Breast epithelium (tissue), 4 donors: ENCODE data around the gene KCNN3. TPM values are rescaled to one million over a fixed set of nuclear protein-coding genes. Genes with fewer than 3 reads are reported as not detected.

Experiments used
- DNase-seq, 2 donors: peaks; one replicate each; pipeline ENCODE4 v3.0.0-alpha.2; 2019; ENCODE audit warnings: low spot score in 2 of 2
- H3K27ac ChIP-seq, 2 donors: fragments of 200-600 bp; sonication (generic) in 1 of 2; one replicate each; pipeline ENCODE4 v1.5.1; 2016 to 2019; ENCODE audit warnings: mild to moderate bottlenecking in 1 of 2
- H3K27me3 ChIP-seq, 2 donors: fragments of 200-600 bp; sonication (generic) in 1 of 2; one replicate each; pipeline versions ENCODE4 v1.5.1 to v1.6.0; 2017 to 2019; ENCODE audit warnings: control low read depth in 1 of 2, mild to moderate bottlenecking in 1 of 2
- H3K36me3 ChIP-seq: fragments of 200-600 bp; one replicate; pipeline ENCODE4 v1.5.1; 2019
- H3K4me1 ChIP-seq, 2 donors: fragments of 200-600 bp; sonication (generic); one replicate each; pipeline ENCODE4 v1.5.1; 2016 to 2019; ENCODE audit warnings: control low read depth in 1 of 2
- H3K4me3 ChIP-seq, 3 donors: fragments of 200-600 bp; sonication (generic); 1 replicate in 2 of 3; 2 replicates in 1 of 3; pipeline ENCODE4 v1.5.1; 2016 to 2019; ENCODE audit warnings: mild to moderate bottlenecking in 3 of 3, moderate library complexity in 2 of 3
- H3K9me3 ChIP-seq, 2 donors: fragments of 200-600 bp; sonication (generic) in 1 of 2; one replicate each; pipeline ENCODE4 v1.5.1; 2016 to 2019; ENCODE audit warnings: control low read depth in 1 of 2
- POLR2A ChIP-seq: fragments of 450-650 bp; IDR thresholded peaks from one replicate; pipeline ENCODE4 v1.6.1; 2016; ENCODE audit warnings: antibody characterized with exemption, mild to moderate bottlenecking, moderate library complexity
- POLR2AphosphoS5 ChIP-seq, 3 donors: sonication (generic); formaldehyde crosslinking; IDR thresholded peaks; one replicate each; pipeline ENCODE4 v1.6.1; 2017; ENCODE audit warnings: antibody characterized with exemption in 3 of 3
- intact Hi-C: fragments of 100-400 bp; cut with DNase I; formaldehyde crosslinking; loops from one replicate; pipeline ENCODE4 v1.15.1; 2023; ENCODE audit warnings: low total_unique reads
- total RNA-seq, 3 donors: library from RNA; depleted of rRNA; stranded (reverse); fragments of >200 nt; gene quantifications; one replicate each; pipeline ENCODE4 v1.1.0, GENCODE V29; 2016
- TF ChIP-seq, protein P1 (sequence below), 3 donors: fragments of 450-650 bp; IDR thresholded peaks; one replicate each; pipeline ENCODE4 v1.5.1; 2016 to 2017; ENCODE audit warnings: antibody characterized with exemption in 3 of 3, mild to moderate bottlenecking in 3 of 3, moderate library complexity in 3 of 3

Gene KCNN3
- total RNA-seq, 3 donors from 2014 or later = 0.96 to 1.6 (median 1.0) TPM

DNA sequence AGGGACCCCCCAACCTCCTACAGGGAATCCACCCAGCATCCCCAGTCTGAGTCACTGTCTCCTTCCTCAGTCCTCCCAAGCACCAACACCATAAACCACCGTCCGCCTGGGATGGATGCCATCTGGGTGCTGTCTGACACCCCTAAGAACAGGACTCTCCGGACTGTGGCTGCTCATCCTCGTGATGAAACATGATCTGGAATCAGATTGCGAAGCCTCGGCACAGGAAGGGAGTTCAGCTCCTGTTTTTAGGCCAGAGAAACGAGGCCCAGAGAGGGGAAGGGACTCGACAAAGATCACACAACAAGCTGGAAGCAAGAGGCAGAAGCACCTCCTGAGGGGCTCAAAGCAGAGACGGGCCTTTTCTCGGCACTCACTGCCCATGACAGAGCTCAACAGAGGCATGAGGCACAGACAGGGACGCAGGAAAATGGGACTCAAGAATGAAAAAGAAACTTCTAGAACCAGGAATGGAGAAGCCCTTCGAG, 8.4 kb downstream of the KCNN3 start:
- no peak for TF ChIP-seq POLR2A
- no peak for TF ChIP-seq POLR2AphosphoS5 (IDR thresholded peaks at IDR 0.05)
- TF ChIP-seq, protein P1, sequence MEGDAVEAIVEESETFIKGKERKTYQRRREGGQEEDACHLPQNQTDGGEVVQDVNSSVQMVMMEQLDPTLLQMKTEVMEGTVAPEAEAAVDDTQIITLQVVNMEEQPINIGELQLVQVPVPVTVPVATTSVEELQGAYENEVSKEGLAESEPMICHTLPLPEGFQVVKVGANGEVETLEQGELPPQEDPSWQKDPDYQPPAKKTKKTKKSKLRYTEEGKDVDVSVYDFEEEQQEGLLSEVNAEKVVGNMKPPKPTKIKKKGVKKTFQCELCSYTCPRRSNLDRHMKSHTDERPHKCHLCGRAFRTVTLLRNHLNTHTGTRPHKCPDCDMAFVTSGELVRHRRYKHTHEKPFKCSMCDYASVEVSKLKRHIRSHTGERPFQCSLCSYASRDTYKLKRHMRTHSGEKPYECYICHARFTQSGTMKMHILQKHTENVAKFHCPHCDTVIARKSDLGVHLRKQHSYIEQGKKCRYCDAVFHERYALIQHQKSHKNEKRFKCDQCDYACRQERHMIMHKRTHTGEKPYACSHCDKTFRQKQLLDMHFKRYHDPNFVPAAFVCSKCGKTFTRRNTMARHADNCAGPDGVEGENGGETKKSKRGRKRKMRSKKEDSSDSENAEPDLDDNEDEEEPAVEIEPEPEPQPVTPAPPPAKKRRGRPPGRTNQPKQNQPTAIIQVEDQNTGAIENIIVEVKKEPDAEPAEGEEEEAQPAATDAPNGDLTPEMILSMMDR (IDR thresholded peaks at IDR 0.05) = no peak
- Histone ChIP-seq H3K4me1 (no peaks in the 10 kb centered on the region), H3K27ac (no peak overlapping the region), H3K4me3 (no peak overlapping the region), H3K9me3 (no peaks in the 10 kb centered on the region), H3K36me3 (no peaks in the 10 kb centered on the region), H3K27me3 (peaks cover 0 to 7% of the 10 kb centered on the region in 2 donors)
- DNase-seq = no peak
- intact Hi-C loops = no loop called here

- H3K9me3 ChIP-seq = no peaks in the 10 kb centered on the region
- no peak overlapping the region for H3K27ac ChIP-seq
- H3K4me1 ChIP-seq = no peaks in the 10 kb centered on the region
- no peak overlapping the region for H3K4me3 ChIP-seq
- DNase-seq = no peak
- intact Hi-C loops = no loop called here
- TF ChIP-seq, protein P1 (IDR thresholded peaks at IDR 0.05) = no peak
- TF ChIP-seq POLR2AphosphoS5 (IDR thresholded peaks at IDR 0.05) (no peak), POLR2A (no peak)
- no peaks in the 10 kb centered on the region for H3K36me3 ChIP-seq
- H3K27me3 ChIP-seq = peaks cover 0 to 3% of the 10 kb centered on the region in 2 donors
Observed at GRCh38 chr1:154860156-154860870, 9.8 kb downstream of the KCNN3 start.

DNA sequence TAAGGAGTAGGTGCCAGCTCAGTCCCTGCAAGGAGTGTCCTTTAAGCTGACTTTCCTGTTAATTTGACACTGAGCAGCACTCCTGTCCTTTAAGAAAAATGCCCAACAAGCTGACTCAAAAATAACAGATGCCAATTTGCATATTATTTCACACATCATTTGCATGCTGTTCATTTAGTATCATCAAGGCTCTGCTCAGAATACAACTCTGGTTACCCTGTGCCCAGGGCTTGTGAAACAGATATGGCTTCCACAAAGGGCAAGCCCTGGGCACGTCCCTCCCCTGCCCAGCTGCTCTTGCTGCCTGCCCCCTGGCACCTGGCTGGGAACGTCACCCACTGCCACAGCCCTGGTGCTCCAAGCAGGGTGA, 10.3 kb downstream of the KCNN3 start:
- Histone ChIP-seq H3K4me3 (no peak overlapping the region), H3K4me1 (no peaks in the 10 kb centered on the region), H3K9me3 (no peaks in the 10 kb centered on the region), H3K27ac (no peak overlapping the region), H3K36me3 (no peaks in the 10 kb centered on the region), H3K27me3 (peaks cover 0 to 3% of the 10 kb centered on the region in 2 donors)
- no peak for DNase-seq
- intact Hi-C loops = no loop called here
- TF ChIP-seq POLR2A (no peak), POLR2AphosphoS5 (IDR thresholded peaks at IDR 0.05) (no peak)
- TF ChIP-seq, protein P1 (IDR thresholded peaks at IDR 0.05) = no peak

GRCh38 chr1:154859151-154859785, 10.8 kb downstream of the KCNN3 start:
- Histone ChIP-seq H3K4me3 (no peak overlapping the region), H3K4me1 (no peaks in the 10 kb centered on the region), H3K9me3 (no peaks in the 10 kb centered on the region), H3K27ac (no peak overlapping the region), H3K27me3 (peaks cover 0 to 3% of the 10 kb centered on the region in 2 donors), H3K36me3 (no peaks in the 10 kb centered on the region)
- intact Hi-C loops = no loop called here
- no peak for DNase-seq
- TF ChIP-seq POLR2AphosphoS5 (IDR thresholded peaks at IDR 0.05) = no peak
- TF ChIP-seq, protein P1 (IDR thresholded peaks at IDR 0.05) = no peak
- TF ChIP-seq POLR2A = no peak
